Progenitor cell of endocrine pancreas (in vitro differentiated cells): ENCODE data around the gene VAT1. TPM values are rescaled to one million over a fixed set of nuclear protein-coding genes. Genes with fewer than 3 reads are reported as not detected.
A peak's percentile ranks its signal among the peaks of the same experiment; 100 is the strongest.

Source experiments
- DNase-seq: peaks from one replicate; pipeline ENCODE4 v3.0.0; 2021; ENCODE audit warnings: low spot score; ENCODE audit not compliant: unreplicated experiment
- H3K27ac Mint-ChIP-seq: 2 replicates; pipeline ENCODE4 v1.8.0; 2021; ENCODE audit warnings: mild to moderate bottlenecking, moderate library complexity, mixed read lengths
- H3K27me3 Mint-ChIP-seq: 2 replicates; pipeline ENCODE4 v1.8.0; 2021; ENCODE audit warnings: mixed read lengths
- H3K36me3 Mint-ChIP-seq: 2 replicates; pipeline ENCODE4 v1.8.0; 2022; ENCODE audit warnings: mixed read lengths; ENCODE audit not compliant: insufficient read depth
- H3K4me1 Mint-ChIP-seq: 2 replicates; pipeline ENCODE4 v1.8.0; 2021; ENCODE audit warnings: low read depth, mixed read lengths
- H3K4me3 Mint-ChIP-seq: 2 replicates; pipeline ENCODE4 v1.8.0; 2021; ENCODE audit warnings: low read depth, mild to moderate bottlenecking, moderate library complexity, mixed read lengths
- H3K9me3 Mint-ChIP-seq: 2 replicates; pipeline ENCODE4 v1.8.0; 2021; ENCODE audit warnings: low read depth, mixed read lengths
- total RNA-seq: library from RNA; stranded (reverse); gene quantifications from 2 replicates; pipeline ENCODE4 v1.2.1, GENCODE V29; 2021
- TF ChIP-seq, protein P1 (sequence below): fragments of 200-600 bp; sonication (generic); IDR thresholded peaks from one replicate; pipeline ENCODE4 v1.5.0; 2021; ENCODE audit warnings: antibody characterized with exemption, mild to moderate bottlenecking; ENCODE audit not compliant: unreplicated experiment

Gene VAT1
- total RNA-seq, 1 donor from 2014 or later, result 202 TPM

DNA sequence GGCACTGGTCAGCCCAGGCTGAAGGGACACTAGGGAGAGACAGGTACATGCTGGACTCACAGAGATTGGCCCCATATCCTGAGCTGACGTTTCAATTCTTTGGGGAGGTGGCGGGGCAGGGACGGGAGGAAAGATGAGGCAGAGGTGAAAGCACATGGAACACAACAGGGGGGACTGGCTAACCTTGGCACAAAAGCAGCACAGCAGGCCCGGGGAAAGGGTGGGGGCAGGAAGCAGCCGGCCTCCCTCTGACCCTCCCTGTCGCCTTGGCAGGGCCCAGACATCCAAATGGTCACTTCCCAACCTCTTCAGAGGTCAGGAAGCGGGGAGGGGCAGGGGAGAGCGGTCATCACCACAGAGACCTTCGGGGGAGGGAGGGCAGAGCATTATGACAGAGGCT lies 6.6 kb downstream of the VAT1 start:
- TF ChIP-seq, protein P1, sequence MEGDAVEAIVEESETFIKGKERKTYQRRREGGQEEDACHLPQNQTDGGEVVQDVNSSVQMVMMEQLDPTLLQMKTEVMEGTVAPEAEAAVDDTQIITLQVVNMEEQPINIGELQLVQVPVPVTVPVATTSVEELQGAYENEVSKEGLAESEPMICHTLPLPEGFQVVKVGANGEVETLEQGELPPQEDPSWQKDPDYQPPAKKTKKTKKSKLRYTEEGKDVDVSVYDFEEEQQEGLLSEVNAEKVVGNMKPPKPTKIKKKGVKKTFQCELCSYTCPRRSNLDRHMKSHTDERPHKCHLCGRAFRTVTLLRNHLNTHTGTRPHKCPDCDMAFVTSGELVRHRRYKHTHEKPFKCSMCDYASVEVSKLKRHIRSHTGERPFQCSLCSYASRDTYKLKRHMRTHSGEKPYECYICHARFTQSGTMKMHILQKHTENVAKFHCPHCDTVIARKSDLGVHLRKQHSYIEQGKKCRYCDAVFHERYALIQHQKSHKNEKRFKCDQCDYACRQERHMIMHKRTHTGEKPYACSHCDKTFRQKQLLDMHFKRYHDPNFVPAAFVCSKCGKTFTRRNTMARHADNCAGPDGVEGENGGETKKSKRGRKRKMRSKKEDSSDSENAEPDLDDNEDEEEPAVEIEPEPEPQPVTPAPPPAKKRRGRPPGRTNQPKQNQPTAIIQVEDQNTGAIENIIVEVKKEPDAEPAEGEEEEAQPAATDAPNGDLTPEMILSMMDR, result no peak
- Mint-ChIP-seq H3K9me3 (no peaks in the 10 kb centered on the region), H3K4me1 (peaks cover 26% of the 10 kb centered on the region), H3K4me3 (no peak overlapping the region), H3K36me3 (peaks cover 14% of the 10 kb centered on the region), H3K27me3 (no peaks in the 10 kb centered on the region), H3K27ac (no peak overlapping the region)
- DNase-seq, result no peak

DNA sequence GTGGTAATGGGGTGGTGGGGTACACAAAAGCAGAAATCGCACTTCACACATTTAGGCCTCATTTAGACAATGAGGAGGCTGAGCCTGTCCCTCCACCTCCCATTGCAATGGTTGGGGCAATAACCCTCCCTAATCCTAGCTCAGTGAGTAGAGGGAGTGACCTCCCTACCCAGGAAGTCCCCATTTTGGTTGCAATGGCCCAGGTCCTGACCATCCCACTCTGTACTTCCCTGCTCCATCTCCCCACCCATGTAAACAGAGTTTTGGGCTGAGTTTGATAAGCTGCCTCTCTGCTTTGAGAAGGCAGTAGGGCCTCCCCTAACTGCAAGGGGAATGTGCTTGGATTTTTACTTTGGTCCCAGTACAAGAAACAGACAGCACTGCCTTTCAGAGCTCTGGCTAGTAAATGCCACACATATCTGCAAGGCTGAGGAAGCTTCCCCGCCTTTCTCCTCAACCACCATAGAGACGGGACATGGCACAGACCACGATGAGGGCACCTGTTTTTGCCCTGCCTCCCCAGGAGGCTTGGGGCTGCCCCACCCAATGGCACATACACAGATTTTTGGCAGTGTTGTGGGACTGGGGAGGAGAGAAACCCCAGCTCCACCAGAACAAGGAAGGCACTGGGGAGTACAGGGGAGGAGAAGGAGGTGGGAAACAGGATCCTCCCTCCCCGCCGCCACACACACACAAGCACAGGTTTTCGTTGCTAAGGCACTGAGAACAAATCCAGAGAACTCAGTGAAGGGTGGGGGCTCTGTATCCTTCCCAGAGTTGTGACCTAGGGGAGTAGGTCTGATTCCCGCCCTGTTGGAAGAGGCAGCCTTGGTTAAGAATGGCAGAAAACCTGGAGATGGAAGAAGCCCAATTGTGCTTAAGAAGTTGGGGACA lies 7.3 kb downstream of the VAT1 start:
- TF ChIP-seq, protein P1, result no peak
- peaks cover 14% of the 10 kb centered on the region for H3K36me3 Mint-ChIP-seq
- peak overlapping the region; percentile 92 for H3K27ac Mint-ChIP-seq
- H3K27me3 Mint-ChIP-seq, result no peaks in the 10 kb centered on the region
- no peak for DNase-seq
- H3K4me1 Mint-ChIP-seq, result peaks cover 21% of the 10 kb centered on the region
- H3K4me3 Mint-ChIP-seq, result no peak overlapping the region
- H3K9me3 Mint-ChIP-seq, result no peaks in the 10 kb centered on the region

DNA sequence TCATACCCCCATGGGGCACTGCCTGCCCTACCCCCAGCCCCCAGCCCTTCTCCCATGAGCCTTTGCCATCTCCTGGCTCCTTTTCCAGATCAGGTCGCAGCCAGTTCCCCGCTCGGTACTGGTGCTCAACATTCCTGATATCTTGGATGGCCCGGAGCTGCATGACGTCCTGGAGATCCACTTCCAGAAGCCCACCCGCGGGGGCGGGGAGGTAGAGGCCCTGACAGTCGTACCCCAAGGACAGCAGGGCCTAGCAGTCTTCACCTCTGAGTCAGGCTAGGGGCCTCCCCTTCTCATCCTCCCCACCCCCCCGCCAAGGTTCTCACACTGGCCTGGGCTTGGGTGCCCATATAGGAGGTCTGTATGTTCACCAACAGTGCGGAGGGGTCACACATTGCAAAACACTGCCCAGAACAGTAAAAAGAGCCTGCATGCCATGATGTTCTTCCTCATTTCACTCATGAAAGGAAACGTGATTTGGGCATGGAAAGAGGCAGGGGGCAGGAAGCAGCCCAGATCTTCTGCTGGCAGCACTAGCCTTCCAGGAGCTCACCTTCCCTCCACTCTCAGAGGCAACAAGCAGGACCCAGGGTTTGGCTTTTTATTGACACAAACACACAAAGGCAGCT lies 8.1 kb downstream of the VAT1 start:
- no peak overlapping the region for H3K4me3 Mint-ChIP-seq
- no peak for DNase-seq
- H3K9me3 Mint-ChIP-seq, result no peaks in the 10 kb centered on the region
- H3K27ac Mint-ChIP-seq, result no peak overlapping the region
- TF ChIP-seq, protein P1, result no peak
- H3K36me3 Mint-ChIP-seq, result peaks cover 13% of the 10 kb centered on the region
- H3K27me3 Mint-ChIP-seq, result no peaks in the 10 kb centered on the region
- H3K4me1 Mint-ChIP-seq, result peaks cover 15% of the 10 kb centered on the region

DNA sequence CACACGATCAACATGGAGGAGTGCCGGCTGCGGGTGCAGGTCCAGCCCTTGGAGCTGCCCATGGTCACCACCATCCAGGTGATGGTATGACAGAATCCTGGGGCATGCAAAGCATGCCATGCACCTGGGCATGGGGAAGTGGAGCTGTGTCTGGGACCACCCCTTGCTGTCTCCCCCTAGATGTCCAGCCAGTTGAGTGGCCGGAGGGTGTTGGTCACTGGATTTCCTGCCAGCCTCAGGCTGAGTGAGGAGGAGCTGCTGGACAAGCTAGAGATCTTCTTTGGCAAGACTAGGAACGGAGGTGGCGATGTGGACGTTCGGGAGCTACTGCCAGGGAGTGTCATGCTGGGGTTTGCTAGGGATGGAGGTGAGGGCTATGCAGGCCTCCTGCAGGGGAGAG lies 8.9 kb downstream of the VAT1 start:
- peaks cover 9% of the 10 kb centered on the region for H3K4me1 Mint-ChIP-seq
- TF ChIP-seq, protein P1, result no peak
- DNase-seq, result no peak
- no peak overlapping the region for H3K4me3 Mint-ChIP-seq
- H3K27me3 Mint-ChIP-seq, result no peaks in the 10 kb centered on the region
- peaks cover 13% of the 10 kb centered on the region for H3K36me3 Mint-ChIP-seq
- no peaks in the 10 kb centered on the region for H3K9me3 Mint-ChIP-seq
- H3K27ac Mint-ChIP-seq, result peak overlapping the region; percentile 59

DNA sequence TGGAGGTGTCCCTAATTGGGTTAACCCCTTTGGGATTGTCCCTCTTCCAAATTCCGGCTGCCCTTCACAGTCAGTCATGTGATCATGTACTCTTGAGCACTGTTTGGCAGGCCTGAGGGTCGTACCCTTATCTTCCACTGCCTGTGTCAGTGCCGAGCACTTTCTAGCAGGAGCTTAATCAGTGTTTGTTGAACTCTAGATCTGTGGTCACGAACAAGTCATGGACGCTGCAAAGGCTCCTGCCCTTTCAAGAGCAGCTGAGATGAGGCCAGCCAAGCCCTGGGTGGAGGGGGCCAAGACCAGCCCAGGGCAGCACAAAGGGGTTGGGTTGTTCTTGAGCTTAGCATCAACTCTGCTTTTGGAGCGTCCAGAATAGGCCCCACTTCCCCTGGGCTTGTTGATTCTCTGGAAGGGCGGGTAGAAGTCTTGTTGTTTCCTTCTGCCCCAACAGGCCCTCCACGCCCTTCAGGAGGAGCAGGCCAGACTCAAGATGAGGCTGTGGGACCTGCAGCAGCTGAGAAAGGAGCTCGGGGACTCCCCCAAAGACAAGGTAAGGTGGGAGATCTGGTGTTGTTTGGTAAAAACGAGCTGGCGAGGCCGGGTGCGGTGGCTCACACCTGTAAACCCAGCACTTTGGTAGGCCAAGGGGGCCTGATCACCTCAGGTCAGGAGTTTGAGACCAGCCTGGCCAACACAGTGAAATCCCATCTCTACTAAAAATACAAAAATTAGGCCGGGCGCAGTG lies 10.3 kb downstream of the VAT1 start:
- no peaks in the 10 kb centered on the region for H3K9me3 Mint-ChIP-seq
- H3K36me3 Mint-ChIP-seq, result peaks cover 9% of the 10 kb centered on the region
- peaks cover 6% of the 10 kb centered on the region for H3K4me1 Mint-ChIP-seq
- TF ChIP-seq, protein P1, result no peak
- H3K27ac Mint-ChIP-seq, result peak overlapping the region; percentile 56
- H3K4me3 Mint-ChIP-seq, result no peak overlapping the region
- H3K27me3 Mint-ChIP-seq, result no peaks in the 10 kb centered on the region
- no peak for DNase-seq
